Liver (tissue), 9 donors: ENCODE results near the gene STXBP4. TPM values are rescaled to one million over a fixed set of nuclear protein-coding genes. Genes with fewer than 3 reads are reported as not detected.

Experiments used
- DNase-seq: peaks from one replicate; pipeline ENCODE4 v3.0.0-alpha.2; 2017; ENCODE audit warnings: low spot score
- H3K27ac ChIP-seq, 2 donors: one replicate each; pipeline ENCODE4 v1.7.0; 2013; ENCODE audit warnings: inconsistent platforms in 2 of 2, low read length in 2 of 2, control low read depth in 1 of 2, low read depth in 1 of 2, mild to moderate bottlenecking in 1 of 2
- H3K27me3 ChIP-seq, 4 donors: one replicate each; pipeline versions ENCODE4 v1.6.1 to v1.7.0; 2013; ENCODE audit warnings: low read length in 3 of 4, inconsistent platforms in 1 of 4, mild to moderate bottlenecking in 1 of 4, moderate library complexity in 1 of 4; ENCODE audit not compliant: control insufficient read depth in 4 of 4, insufficient read depth in 4 of 4
- H3K36me3 ChIP-seq, 4 donors: one replicate each; pipeline versions ENCODE4 v1.6.1 to v1.7.0; 2013; ENCODE audit warnings: low read length in 3 of 4, mild to moderate bottlenecking in 3 of 4, low read depth in 1 of 4, moderate library complexity in 1 of 4; ENCODE audit not compliant: control insufficient read depth in 4 of 4, insufficient read depth in 3 of 4
- H3K4me1 ChIP-seq, 4 donors: one replicate each; pipeline versions ENCODE4 v1.6.1 to v1.7.0; 2013; ENCODE audit warnings: low read length in 3 of 4, mild to moderate bottlenecking in 3 of 4, moderate library complexity in 1 of 4; ENCODE audit not compliant: control insufficient read depth in 4 of 4, insufficient read depth in 4 of 4
- H3K4me3 ChIP-seq, 3 donors: one replicate each; pipeline versions ENCODE4 v1.6.1 to v1.7.0; 2013; ENCODE audit warnings: low read length in 3 of 3, control low read depth in 1 of 3, low read depth in 1 of 3, mild to moderate bottlenecking in 1 of 3
- H3K9ac ChIP-seq, 2 donors: one replicate each; pipeline ENCODE4 v1.7.0; 2013; ENCODE audit warnings: low read length in 2 of 2, mild to moderate bottlenecking in 2 of 2, moderate library complexity in 2 of 2, control low read depth in 1 of 2, low read depth in 1 of 2
- H3K9me3 ChIP-seq, 4 donors: one replicate each; pipeline versions ENCODE4 v1.6.1 to v1.7.0; 2013; ENCODE audit warnings: low read length in 3 of 4; ENCODE audit not compliant: control insufficient read depth in 4 of 4
- EGR1 ChIP-seq, 2 donors: IDR thresholded peaks; 2 replicates each; pipeline ENCODE4 v1.6.1; 2016 to 2018; ENCODE audit warnings: antibody characterized with exemption in 2 of 2, low read depth in 2 of 2
- FOXA1 ChIP-seq: IDR thresholded peaks from 2 replicates; pipeline ENCODE4 v1.6.1; 2016; ENCODE audit warnings: antibody characterized with exemption
- FOXA2 ChIP-seq: IDR thresholded peaks from 2 replicates; pipeline ENCODE4 v1.6.1; 2016; ENCODE audit warnings: antibody characterized with exemption
- GABPA ChIP-seq, 2 donors: IDR thresholded peaks in 1 of 2; conservative IDR thresholded peaks in 1 of 2; 2 replicates each; pipeline ENCODE4 v1.6.1; 2016; ENCODE audit warnings: antibody characterized with exemption in 2 of 2, mild to moderate bottlenecking in 1 of 2, moderate library complexity in 1 of 2
- HNF4A ChIP-seq, 2 donors: conservative IDR thresholded peaks; 2 replicates each; pipeline ENCODE4 v1.6.1; 2016; ENCODE audit warnings: antibody characterized with exemption in 2 of 2, mild to moderate bottlenecking in 2 of 2
- HNF4G ChIP-seq: IDR thresholded peaks from 2 replicates; pipeline ENCODE4 v1.6.1; 2016; ENCODE audit warnings: antibody characterized with exemption
- JUND ChIP-seq, 2 donors: IDR thresholded peaks; 2 replicates each; pipeline ENCODE4 v1.6.1; 2016; ENCODE audit warnings: antibody characterized with exemption in 2 of 2
- NR2F2 ChIP-seq: IDR thresholded peaks from 2 replicates; pipeline ENCODE4 v1.6.1; 2016; ENCODE audit warnings: antibody characterized with exemption
- RAD21 ChIP-seq, 2 donors: IDR thresholded peaks; 2 replicates each; pipeline ENCODE4 v1.6.1; 2016; ENCODE audit warnings: antibody characterized with exemption in 2 of 2, mild to moderate bottlenecking in 2 of 2
- RXRA ChIP-seq, 2 donors: IDR thresholded peaks; 2 replicates each; pipeline ENCODE4 v1.6.1; 2017 to 2018; ENCODE audit warnings: antibody characterized with exemption in 2 of 2, mild to moderate bottlenecking in 1 of 2
- SP1 ChIP-seq: IDR thresholded peaks from 2 replicates; pipeline ENCODE4 v1.6.1; 2018; ENCODE audit warnings: antibody characterized with exemption, mild to moderate bottlenecking
- TAF1 ChIP-seq: conservative IDR thresholded peaks from 2 replicates; pipeline ENCODE4 v1.6.1; 2016; ENCODE audit warnings: antibody characterized with exemption, mild to moderate bottlenecking
- YY1 ChIP-seq: IDR thresholded peaks from 2 replicates; pipeline ENCODE4 v1.6.1; 2016; ENCODE audit warnings: antibody characterized with exemption, mild to moderate bottlenecking
- WGBS: extraction: QIAGEN DNeasy Blood & Tissue Kit; methylation state at CpG from one replicate; pipeline ENCODE4 v1.1.7; 2013; 5-methylcytosine and 5-hydroxymethylcytosine counted together
- polyA plus RNA-seq, 2 donors: library from polyadenylated mRNA; stranded (reverse) in 1 of 2; unstranded in 1 of 2; fragments of 200-250 nt in 1 of 2; fragments of >200 nt in 1 of 2; fragmentation: Nextera tagmentation in 1 of 2; extraction: Ambion mirVana in 1 of 2; gene quantifications; one replicate each; pipeline versions ENCODE4 v1.2.1 to v1.2.3, GENCODE V29; 2013 to 2015
- total RNA-seq, 2 donors: library from RNA; depleted of rRNA; stranded (reverse); fragments of >200 nt; gene quantifications; one replicate each; pipeline ENCODE4 v1.2.3, GENCODE V29; 2014
- TF ChIP-seq, protein P1 (sequence below): IDR thresholded peaks from 2 replicates; pipeline ENCODE4 v1.6.1; 2016; ENCODE audit warnings: antibody characterized with exemption
- TF ChIP-seq, protein P2 (sequence below): IDR thresholded peaks from 2 replicates; pipeline ENCODE4 v1.6.1; 2016; ENCODE audit warnings: antibody characterized with exemption
- TF ChIP-seq, protein P3 (sequence below): IDR thresholded peaks from 2 replicates; pipeline ENCODE4 v1.6.1; 2016; ENCODE audit warnings: antibody characterized with exemption
- TF ChIP-seq, protein P4 (sequence below): IDR thresholded peaks from 2 replicates; pipeline ENCODE4 v1.6.1; 2016; ENCODE audit warnings: antibody characterized with exemption, mild to moderate bottlenecking
- TF ChIP-seq, protein P5 (sequence below): fragments of 150-350 bp; IDR thresholded peaks from 2 replicates; pipeline ENCODE4 v1.5.1; 2017; ENCODE audit warnings: improper control_type of control experiment, low read depth, low read length; ENCODE audit not compliant: missing input control
- donor health status: healthy.
- donor health status: healthy.
- donor health status: healthy.
- donor health status: healthy.
- donor health status: healthy.

The STXBP4 gene
- total and polyA plus RNA-seq, 4 donors = 1.5 to 12.6 (median 3.5) TPM

DNA sequence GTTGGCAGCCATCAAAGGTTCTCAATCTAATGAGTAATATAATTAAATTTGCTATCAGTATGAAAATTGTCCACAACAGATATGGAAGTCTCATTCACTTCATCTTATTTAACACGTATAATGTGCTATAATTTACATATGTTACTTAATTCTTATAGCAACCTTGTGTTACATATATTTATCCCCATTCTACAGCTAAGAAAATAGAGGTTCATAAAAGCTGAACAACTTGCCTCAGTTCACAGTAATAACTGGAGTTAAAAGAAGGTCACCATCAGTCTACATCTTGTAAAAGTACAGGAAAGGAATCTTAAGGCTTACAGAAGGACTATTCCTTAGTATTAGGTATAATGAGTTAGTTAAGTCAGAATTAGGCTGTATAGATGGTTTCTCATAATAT, 27.9 kb downstream of the STXBP4 start (continued):
- TF ChIP-seq, protein P1, sequence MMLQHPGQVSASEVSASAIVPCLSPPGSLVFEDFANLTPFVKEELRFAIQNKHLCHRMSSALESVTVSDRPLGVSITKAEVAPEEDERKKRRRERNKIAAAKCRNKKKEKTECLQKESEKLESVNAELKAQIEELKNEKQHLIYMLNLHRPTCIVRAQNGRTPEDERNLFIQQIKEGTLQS = no peak

DNA sequence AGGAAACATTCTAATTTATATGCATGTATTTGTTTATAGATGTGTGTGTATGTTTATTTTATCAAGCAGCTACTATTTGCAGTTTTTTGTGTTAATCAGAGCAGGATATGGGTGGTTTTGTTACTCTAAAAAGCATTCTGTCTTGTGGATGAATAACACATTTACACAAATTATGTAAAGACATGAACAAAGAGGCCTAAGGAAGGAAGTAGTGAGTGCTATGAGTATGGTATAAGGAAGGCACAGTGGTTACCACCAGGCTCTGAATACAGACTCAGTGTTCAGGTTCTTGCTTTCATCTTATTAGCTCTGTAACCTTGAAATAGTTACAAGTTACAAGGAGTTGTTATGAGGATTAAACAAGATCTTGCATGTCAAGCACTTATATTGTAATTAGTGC, 33.9 kb downstream of the STXBP4 start:
- H3K27ac ChIP-seq = no peak overlapping the region

DNA sequence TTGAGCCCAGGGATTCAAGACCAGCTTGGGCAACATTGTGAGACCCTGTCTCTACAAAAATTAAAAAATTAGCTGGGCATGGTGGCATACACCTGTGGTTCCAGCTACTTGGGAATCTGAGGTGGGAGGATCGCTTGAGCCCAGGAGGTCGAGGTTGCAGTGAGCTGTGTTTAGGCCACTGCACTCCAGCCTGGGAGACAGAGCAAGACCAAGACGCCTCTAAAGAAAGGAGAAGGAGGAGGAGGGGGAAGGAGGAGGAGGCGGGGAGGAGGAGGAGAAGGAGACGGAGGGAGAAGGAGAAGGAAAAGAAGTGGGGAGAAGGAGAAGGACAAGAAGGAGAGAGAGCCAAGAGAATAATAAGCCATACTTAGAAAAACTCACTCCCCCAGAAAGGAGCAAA, 35.9 kb downstream of the STXBP4 start:
- H3K27ac ChIP-seq = no peak overlapping the region
- TF ChIP-seq RXRA (IDR thresholded peaks at IDR 0.05) = no peak
- TF ChIP-seq JUND (IDR thresholded peaks at IDR 0.05) = no peak
- TF ChIP-seq GABPA (IDR thresholded peaks at IDR 0.05 in 1 of 2, conservative IDR thresholded peaks at IDR 0.05 in 1 of 2) = no peak
- TF ChIP-seq SP1 = no peak
- no peak for TF ChIP-seq EGR1 (IDR thresholded peaks at IDR 0.05; ENCODE audit: low read depth in 2 of 2)
- no peak for TF ChIP-seq HNF4A (conservative IDR thresholded peaks at IDR 0.05)
- TF ChIP-seq NR2F2 = no peak
- TF ChIP-seq, protein P2, sequence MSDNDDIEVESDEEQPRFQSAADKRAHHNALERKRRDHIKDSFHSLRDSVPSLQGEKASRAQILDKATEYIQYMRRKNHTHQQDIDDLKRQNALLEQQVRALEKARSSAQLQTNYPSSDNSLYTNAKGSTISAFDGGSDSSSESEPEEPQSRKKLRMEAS = no peak
- no peak for TF ChIP-seq RAD21 (IDR thresholded peaks at IDR 0.05)
- no peak for TF ChIP-seq FOXA2
- TF ChIP-seq HNF4G = no peak
- TF ChIP-seq TAF1 = no peak
- TF ChIP-seq, protein P3, sequence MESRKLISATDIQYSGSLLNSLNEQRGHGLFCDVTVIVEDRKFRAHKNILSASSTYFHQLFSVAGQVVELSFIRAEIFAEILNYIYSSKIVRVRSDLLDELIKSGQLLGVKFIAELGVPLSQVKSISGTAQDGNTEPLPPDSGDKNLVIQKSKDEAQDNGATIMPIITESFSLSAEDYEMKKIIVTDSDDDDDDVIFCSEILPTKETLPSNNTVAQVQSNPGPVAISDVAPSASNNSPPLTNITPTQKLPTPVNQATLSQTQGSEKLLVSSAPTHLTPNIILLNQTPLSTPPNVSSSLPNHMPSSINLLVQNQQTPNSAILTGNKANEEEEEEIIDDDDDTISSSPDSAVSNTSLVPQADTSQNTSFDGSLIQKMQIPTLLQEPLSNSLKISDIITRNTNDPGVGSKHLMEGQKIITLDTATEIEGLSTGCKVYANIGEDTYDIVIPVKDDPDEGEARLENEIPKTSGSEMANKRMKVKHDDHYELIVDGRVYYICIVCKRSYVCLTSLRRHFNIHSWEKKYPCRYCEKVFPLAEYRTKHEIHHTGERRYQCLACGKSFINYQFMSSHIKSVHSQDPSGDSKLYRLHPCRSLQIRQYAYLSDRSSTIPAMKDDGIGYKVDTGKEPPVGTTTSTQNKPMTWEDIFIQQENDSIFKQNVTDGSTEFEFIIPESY = no peak
- TF ChIP-seq, protein P1 = no peak
- TF ChIP-seq FOXA1 = no peak
- no peak for TF ChIP-seq YY1
- TF ChIP-seq, protein P4, sequence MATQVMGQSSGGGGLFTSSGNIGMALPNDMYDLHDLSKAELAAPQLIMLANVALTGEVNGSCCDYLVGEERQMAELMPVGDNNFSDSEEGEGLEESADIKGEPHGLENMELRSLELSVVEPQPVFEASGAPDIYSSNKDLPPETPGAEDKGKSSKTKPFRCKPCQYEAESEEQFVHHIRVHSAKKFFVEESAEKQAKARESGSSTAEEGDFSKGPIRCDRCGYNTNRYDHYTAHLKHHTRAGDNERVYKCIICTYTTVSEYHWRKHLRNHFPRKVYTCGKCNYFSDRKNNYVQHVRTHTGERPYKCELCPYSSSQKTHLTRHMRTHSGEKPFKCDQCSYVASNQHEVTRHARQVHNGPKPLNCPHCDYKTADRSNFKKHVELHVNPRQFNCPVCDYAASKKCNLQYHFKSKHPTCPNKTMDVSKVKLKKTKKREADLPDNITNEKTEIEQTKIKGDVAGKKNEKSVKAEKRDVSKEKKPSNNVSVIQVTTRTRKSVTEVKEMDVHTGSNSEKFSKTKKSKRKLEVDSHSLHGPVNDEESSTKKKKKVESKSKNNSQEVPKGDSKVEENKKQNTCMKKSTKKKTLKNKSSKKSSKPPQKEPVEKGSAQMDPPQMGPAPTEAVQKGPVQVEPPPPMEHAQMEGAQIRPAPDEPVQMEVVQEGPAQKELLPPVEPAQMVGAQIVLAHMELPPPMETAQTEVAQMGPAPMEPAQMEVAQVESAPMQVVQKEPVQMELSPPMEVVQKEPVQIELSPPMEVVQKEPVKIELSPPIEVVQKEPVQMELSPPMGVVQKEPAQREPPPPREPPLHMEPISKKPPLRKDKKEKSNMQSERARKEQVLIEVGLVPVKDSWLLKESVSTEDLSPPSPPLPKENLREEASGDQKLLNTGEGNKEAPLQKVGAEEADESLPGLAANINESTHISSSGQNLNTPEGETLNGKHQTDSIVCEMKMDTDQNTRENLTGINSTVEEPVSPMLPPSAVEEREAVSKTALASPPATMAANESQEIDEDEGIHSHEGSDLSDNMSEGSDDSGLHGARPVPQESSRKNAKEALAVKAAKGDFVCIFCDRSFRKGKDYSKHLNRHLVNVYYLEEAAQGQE = no peak
- TF ChIP-seq, protein P5, sequence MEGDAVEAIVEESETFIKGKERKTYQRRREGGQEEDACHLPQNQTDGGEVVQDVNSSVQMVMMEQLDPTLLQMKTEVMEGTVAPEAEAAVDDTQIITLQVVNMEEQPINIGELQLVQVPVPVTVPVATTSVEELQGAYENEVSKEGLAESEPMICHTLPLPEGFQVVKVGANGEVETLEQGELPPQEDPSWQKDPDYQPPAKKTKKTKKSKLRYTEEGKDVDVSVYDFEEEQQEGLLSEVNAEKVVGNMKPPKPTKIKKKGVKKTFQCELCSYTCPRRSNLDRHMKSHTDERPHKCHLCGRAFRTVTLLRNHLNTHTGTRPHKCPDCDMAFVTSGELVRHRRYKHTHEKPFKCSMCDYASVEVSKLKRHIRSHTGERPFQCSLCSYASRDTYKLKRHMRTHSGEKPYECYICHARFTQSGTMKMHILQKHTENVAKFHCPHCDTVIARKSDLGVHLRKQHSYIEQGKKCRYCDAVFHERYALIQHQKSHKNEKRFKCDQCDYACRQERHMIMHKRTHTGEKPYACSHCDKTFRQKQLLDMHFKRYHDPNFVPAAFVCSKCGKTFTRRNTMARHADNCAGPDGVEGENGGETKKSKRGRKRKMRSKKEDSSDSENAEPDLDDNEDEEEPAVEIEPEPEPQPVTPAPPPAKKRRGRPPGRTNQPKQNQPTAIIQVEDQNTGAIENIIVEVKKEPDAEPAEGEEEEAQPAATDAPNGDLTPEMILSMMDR = no peak
- DNase-seq = no peak
- no peaks in the 10 kb centered on the region for H3K9me3 ChIP-seq
- no peaks in the 10 kb centered on the region for H3K27me3 ChIP-seq
- 92% methylated on average over 5 of the region's 5 CpGs for WGBS
- no peak overlapping the region for H3K4me3 ChIP-seq
- H3K36me3 ChIP-seq = no peaks in the 10 kb centered on the region
- H3K9ac ChIP-seq = no peak overlapping the region
- H3K4me1 ChIP-seq = no peaks in the 10 kb centered on the region

More for the DNA sequence above, 33.9 kb downstream of the STXBP4 start:
- H3K9me3 ChIP-seq = no peaks in the 10 kb centered on the region
- H3K4me3 ChIP-seq = no peak overlapping the region
- TF ChIP-seq RXRA (IDR thresholded peaks at IDR 0.05) (no peak), SP1 (no peak), NR2F2 (no peak), JUND (IDR thresholded peaks at IDR 0.05) (no peak), FOXA1 (no peak)
- TF ChIP-seq, protein P2 = no peak
- TF ChIP-seq, protein P3 = no peak
- no peak overlapping the region for H3K9ac ChIP-seq
- no peaks in the 10 kb centered on the region for H3K27me3 ChIP-seq
- no peaks in the 10 kb centered on the region for H3K4me1 ChIP-seq
- DNase-seq = no peak
- no peaks in the 10 kb centered on the region for H3K36me3 ChIP-seq
